Caco-2 (cell line): ENCODE measurements around the gene KIAA1671. TPM values are rescaled to one million over a fixed set of nuclear protein-coding genes. Genes with fewer than 3 reads are reported as not detected.

ENCODE experiments used
- BruUV-seq: library from RNA; stranded (reverse); fragments of 400-500 nt; replicated peaks from 2 replicates; lab custom pipeline; 2021; lab: Mats Ljungman, UMichigan
- CTCF ChIA-PET: fragments of 300-600 bp; sonication (Branson Sonifier 250); formaldehyde crosslinking; loops from one replicate; lab custom pipeline; 2022; ENCODE audit warnings: antibody characterized with exemption; lab: Charles Lee
- POLR2A ChIA-PET: fragments of 300-600 bp; sonication (Branson Sonifier 250); formaldehyde crosslinking; loops from one replicate; lab custom pipeline; 2022; ENCODE audit warnings: antibody characterized with exemption; lab: Charles Lee
- DNase-seq, 2 experiments: peaks; one replicate each; pipeline versions ENCODE4 v3.0.0 to v3.0.0-alpha.2; 2020 to 2022
- H3K27me3 ChIP-seq: replicated peaks from 2 replicates; pipeline ENCODE4 v1.6.0; 2011; ENCODE audit warnings: low read length; ENCODE audit not compliant: control insufficient read depth, insufficient read depth
- H3K36me3 ChIP-seq: 2 replicates; pipeline ENCODE4 v1.5.1; 2011; ENCODE audit warnings: low read length; ENCODE audit not compliant: control insufficient read depth, insufficient read depth
- H3K4me1 ChIP-seq: fragments of 250-450 bp; sonication (Bioruptor Pico); 2 replicates; pipeline ENCODE4 v1.5.1; 2020; ENCODE audit warnings: mild to moderate bottlenecking
- H3K4me3 ChIP-seq: 2 replicates; pipeline ENCODE4 v1.5.1; 2011; ENCODE audit warnings: low read depth, mild to moderate bottlenecking, control low read depth, low read length
- H3K9me3 ChIP-seq: fragments of 250-450 bp; sonication (Bioruptor Pico); 2 replicates; pipeline ENCODE4 v1.5.1; 2020; ENCODE audit warnings: mild to moderate bottlenecking, moderate library complexity
- H3K27ac Mint-ChIP-seq: one replicate; pipeline ENCODE4 v1.8.0; 2022; ENCODE audit warnings: mixed read lengths; ENCODE audit not compliant: unreplicated experiment
- H3K27me3 Mint-ChIP-seq: one replicate; pipeline ENCODE4 v1.8.0; 2022; ENCODE audit warnings: mixed read lengths; ENCODE audit not compliant: insufficient read depth, unreplicated experiment
- H3K36me3 Mint-ChIP-seq: one replicate; pipeline ENCODE4 v1.8.0; 2022; ENCODE audit warnings: mild to moderate bottlenecking, mixed read lengths; ENCODE audit not compliant: insufficient read depth, unreplicated experiment
- H3K4me1 Mint-ChIP-seq: one replicate; pipeline ENCODE4 v1.8.0; 2022; ENCODE audit warnings: low read depth, mixed read lengths; ENCODE audit not compliant: unreplicated experiment
- H3K4me3 Mint-ChIP-seq: one replicate; pipeline ENCODE4 v1.8.0; 2022; ENCODE audit warnings: mild to moderate bottlenecking, moderate library complexity, mixed read lengths; ENCODE audit not compliant: unreplicated experiment
- H3K9me3 Mint-ChIP-seq: one replicate; pipeline ENCODE4 v1.8.0; 2022; ENCODE audit warnings: mixed read lengths; ENCODE audit not compliant: unreplicated experiment
- intact Hi-C: fragments of 100-400 bp; cut with micrococcal nuclease; formaldehyde crosslinking; loops from one replicate; pipeline ENCODE4 v1.10.0; 2022; ENCODE audit not compliant: unreplicated experiment
- total RNA-seq: library from RNA; stranded (reverse); gene quantifications from 2 replicates; pipeline ENCODE4 v1.2.3, GENCODE V29; 2022
- TF ChIP-seq, protein P1 (sequence below), 2 experiments: fragments of 200-600 bp in 1 of 2; IDR thresholded peaks; 1 replicate in 1 of 2; 2 replicates in 1 of 2; pipeline versions ENCODE4 v1.5.1 to v1.8.0; 2011 to 2022; ENCODE audit warnings: antibody characterized with exemption in 1 of 2, control low read depth in 1 of 2, inconsistent platforms in 1 of 2, low read depth in 1 of 2, low read length in 1 of 2, mild to moderate bottlenecking in 1 of 2, moderate library complexity in 1 of 2; ENCODE audit not compliant: insufficient read depth in 1 of 2, severe bottlenecking in 1 of 2, unreplicated experiment in 1 of 2

The KIAA1671 gene
- total RNA-seq, 1 experiment from 2014 or later = 28.6 TPM

DNA sequence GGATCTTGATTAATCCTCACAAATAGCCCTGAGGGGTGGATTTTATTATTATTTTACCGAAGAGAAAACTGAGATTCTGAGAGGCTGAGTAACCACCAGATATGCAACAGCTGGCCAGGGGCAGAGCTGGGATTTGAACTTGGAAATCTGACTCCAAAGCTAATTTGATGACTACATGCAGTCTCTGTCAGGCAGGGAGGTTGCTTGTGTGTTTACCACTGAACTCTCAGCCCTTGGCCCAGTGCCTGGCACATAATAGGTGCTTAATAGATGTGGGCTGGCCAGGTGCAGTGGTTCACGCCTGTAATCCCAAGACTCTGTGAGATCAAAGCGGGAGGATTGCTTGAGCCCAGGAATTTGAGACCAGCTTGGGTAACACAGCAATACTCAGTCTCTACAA is 125.4 kb downstream of the KIAA1671 start:
- POLR2A ChIA-PET = no interaction called here
- CTCF ChIA-PET = interaction anchor here (1.6 kb wide), 1 partner anchor 32 kb away, joined by 4 read pairs; no protein-coding TSS in a partner anchor
- no peak overlapping the region for H3K4me3 Mint-ChIP-seq
- TF ChIP-seq, protein P1, sequence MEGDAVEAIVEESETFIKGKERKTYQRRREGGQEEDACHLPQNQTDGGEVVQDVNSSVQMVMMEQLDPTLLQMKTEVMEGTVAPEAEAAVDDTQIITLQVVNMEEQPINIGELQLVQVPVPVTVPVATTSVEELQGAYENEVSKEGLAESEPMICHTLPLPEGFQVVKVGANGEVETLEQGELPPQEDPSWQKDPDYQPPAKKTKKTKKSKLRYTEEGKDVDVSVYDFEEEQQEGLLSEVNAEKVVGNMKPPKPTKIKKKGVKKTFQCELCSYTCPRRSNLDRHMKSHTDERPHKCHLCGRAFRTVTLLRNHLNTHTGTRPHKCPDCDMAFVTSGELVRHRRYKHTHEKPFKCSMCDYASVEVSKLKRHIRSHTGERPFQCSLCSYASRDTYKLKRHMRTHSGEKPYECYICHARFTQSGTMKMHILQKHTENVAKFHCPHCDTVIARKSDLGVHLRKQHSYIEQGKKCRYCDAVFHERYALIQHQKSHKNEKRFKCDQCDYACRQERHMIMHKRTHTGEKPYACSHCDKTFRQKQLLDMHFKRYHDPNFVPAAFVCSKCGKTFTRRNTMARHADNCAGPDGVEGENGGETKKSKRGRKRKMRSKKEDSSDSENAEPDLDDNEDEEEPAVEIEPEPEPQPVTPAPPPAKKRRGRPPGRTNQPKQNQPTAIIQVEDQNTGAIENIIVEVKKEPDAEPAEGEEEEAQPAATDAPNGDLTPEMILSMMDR (IDR thresholded peaks at IDR 0.05; ENCODE audit: insufficient read depth in 1 of 2, low read depth in 1 of 2, low read length in 1 of 2, severe bottlenecking in 1 of 2, unreplicated experiment in 1 of 2) = no peak
- H3K9me3 Mint-ChIP-seq = no peaks in the 10 kb centered on the region
- Histone ChIP-seq H3K4me3 (no peak overlapping the region), H3K4me1 (no peaks in the 10 kb centered on the region), H3K27me3 (no peaks in the 10 kb centered on the region), H3K9me3 (no peaks in the 10 kb centered on the region), H3K36me3 (no peaks in the 10 kb centered on the region)
- no peaks in the 10 kb centered on the region for H3K4me1 Mint-ChIP-seq
- BruUV-seq = no TSS peak
- intact Hi-C loops = no loop called here
- H3K36me3 Mint-ChIP-seq = peaks cover 5% of the 10 kb centered on the region
- DNase-seq = no peak
- H3K27ac Mint-ChIP-seq = no peak overlapping the region
- H3K27me3 Mint-ChIP-seq = no peaks in the 10 kb centered on the region

- Histone ChIP-seq H3K27me3 (no peaks in the 10 kb centered on the region), H3K4me1 (no peaks in the 10 kb centered on the region), H3K9me3 (no peaks in the 10 kb centered on the region), H3K4me3 (no peak overlapping the region), H3K36me3 (no peaks in the 10 kb centered on the region)
- no peak for DNase-seq
- ChIA-PET POLR2A (interaction anchor here (0.5 kb wide), 1 partner anchor 98 kb away, joined by 4 read pairs; no protein-coding TSS in a partner anchor), CTCF (interaction anchor here (1.7 kb wide), 1 partner anchor 11 kb away, joined by 3 read pairs; no protein-coding TSS in a partner anchor)
- Mint-ChIP-seq H3K9me3 (no peaks in the 10 kb centered on the region), H3K27ac (no peak overlapping the region), H3K27me3 (no peaks in the 10 kb centered on the region), H3K4me1 (no peaks in the 10 kb centered on the region), H3K36me3 (peaks cover 5% of the 10 kb centered on the region), H3K4me3 (no peak overlapping the region)
- BruUV-seq = no TSS peak
- intact Hi-C loops = no loop called here
- TF ChIP-seq, protein P1 (IDR thresholded peaks at IDR 0.05; ENCODE audit: insufficient read depth in 1 of 2, low read depth in 1 of 2, low read length in 1 of 2, severe bottlenecking in 1 of 2, unreplicated experiment in 1 of 2) = no peak
Observed at GRCh38 chr22:25078591-25078990, 126.1 kb downstream of the KIAA1671 start.

DNA sequence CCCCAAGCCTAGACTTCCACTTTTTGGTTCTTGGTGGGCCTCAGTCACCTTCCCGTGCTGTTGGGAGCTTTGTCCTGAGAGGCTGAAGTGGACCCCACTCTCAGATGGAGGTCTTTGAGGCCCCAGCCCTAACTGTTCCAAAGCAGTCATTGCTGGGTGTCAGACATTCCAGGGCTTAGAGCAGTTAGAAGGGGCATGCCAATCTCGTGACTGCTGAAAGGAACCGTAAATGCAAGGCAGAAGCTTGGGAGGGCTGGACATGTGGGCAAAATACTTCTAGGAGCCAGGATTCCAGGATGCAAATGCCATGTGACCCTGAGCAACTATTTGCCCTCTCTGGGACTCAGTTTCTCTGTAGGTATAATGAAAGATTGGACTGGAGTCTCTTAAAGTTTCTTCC is 128.3 kb downstream of the KIAA1671 start:
- H3K27me3 ChIP-seq = no peaks in the 10 kb centered on the region
- intact Hi-C loops = loop anchor here (1.0 kb wide), 1 partner anchor 91 kb away; no protein-coding TSS in a partner anchor
- BruUV-seq = no TSS peak
- CTCF ChIA-PET = interaction anchor here (0.9 to 2.0 kb wide), 6 partner anchors 9 to 312 kb away, joined by 3 to 17 read pairs (median 4); no protein-coding TSS in a partner anchor
- no peaks in the 10 kb centered on the region for H3K9me3 ChIP-seq
- TF ChIP-seq, protein P1 (IDR thresholded peaks at IDR 0.05; ENCODE audit: insufficient read depth in 1 of 2, low read depth in 1 of 2, low read length in 1 of 2, severe bottlenecking in 1 of 2, unreplicated experiment in 1 of 2) = no peak
- Mint-ChIP-seq H3K36me3 (peaks cover 5% of the 10 kb centered on the region), H3K4me1 (peaks cover 7% of the 10 kb centered on the region), H3K4me3 (no peak overlapping the region), H3K27me3 (no peaks in the 10 kb centered on the region), H3K9me3 (no peaks in the 10 kb centered on the region), H3K27ac (no peak overlapping the region)
- no peak overlapping the region for H3K4me3 ChIP-seq
- no peaks in the 10 kb centered on the region for H3K36me3 ChIP-seq
- POLR2A ChIA-PET = no interaction called here
- no peaks in the 10 kb centered on the region for H3K4me1 ChIP-seq
- DNase-seq = no peak
